ENCODE measurements around the gene RGS3. TPM values are rescaled to one million over a fixed set of nuclear protein-coding genes. Genes with fewer than 3 reads are reported as not detected.

RGS3 gene
- total RNA-seq, 1 donor from 2014 or later: 36.7 TPM

DNA sequence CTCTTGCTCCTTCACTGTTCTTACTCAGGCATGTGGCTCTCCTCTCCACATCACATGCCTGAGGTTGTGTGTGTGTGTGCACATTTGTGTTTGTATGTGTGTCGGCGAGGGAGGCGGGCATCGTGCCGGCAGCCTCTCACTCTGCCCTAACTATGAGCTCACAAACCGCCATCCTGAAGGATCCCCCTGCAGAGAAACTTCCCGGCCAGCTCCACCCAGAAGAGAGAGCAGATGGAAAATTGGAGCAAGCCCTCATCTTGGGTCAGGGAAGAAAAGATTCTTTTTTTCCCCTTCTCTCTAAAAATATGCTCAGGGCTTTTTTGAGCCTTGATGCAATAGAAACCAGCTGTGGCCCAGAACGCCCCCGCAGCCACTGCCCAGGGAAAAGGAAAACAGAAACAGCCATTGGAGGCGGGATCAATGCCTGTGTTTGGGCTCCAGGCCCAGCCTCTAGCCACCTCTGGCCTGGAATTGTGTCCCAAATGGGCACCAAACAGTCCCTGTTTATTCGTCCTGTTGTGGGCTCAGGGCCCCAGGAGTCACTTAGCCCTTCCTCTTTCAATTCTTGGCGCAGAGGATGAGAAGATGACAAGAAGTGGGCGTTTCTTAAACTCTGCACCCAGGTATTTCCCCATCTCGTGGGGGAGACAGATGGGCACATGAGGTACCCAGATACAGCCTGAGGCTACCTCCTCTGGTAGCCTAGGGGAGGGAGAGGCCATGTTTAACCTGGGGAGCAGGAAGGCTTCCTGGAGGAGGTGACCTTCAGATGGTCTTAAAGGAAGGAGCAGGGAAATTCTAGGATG, 151.5 kb downstream of the RGS3 start:
- Mint-ChIP-seq H3K4me1 (peaks cover 53% of the 10 kb centered on the region), H3K27me3 (ENCODE audit: low read depth) (no peaks in the 10 kb centered on the region), H3K27ac (ENCODE audit: unreplicated experiment) (peak overlapping the region; percentile 54), H3K4me3 (no peak overlapping the region), H3K36me3 (ENCODE audit: low read depth) (no peaks in the 10 kb centered on the region), H3K9me3 (no peaks in the 10 kb centered on the region)
- TF ChIP-seq, protein P1, sequence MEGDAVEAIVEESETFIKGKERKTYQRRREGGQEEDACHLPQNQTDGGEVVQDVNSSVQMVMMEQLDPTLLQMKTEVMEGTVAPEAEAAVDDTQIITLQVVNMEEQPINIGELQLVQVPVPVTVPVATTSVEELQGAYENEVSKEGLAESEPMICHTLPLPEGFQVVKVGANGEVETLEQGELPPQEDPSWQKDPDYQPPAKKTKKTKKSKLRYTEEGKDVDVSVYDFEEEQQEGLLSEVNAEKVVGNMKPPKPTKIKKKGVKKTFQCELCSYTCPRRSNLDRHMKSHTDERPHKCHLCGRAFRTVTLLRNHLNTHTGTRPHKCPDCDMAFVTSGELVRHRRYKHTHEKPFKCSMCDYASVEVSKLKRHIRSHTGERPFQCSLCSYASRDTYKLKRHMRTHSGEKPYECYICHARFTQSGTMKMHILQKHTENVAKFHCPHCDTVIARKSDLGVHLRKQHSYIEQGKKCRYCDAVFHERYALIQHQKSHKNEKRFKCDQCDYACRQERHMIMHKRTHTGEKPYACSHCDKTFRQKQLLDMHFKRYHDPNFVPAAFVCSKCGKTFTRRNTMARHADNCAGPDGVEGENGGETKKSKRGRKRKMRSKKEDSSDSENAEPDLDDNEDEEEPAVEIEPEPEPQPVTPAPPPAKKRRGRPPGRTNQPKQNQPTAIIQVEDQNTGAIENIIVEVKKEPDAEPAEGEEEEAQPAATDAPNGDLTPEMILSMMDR (conservative IDR thresholded peaks at IDR 0.05): no peak
- no peak for DNase-seq (ENCODE audit: low read depth, low spot score)

DNA sequence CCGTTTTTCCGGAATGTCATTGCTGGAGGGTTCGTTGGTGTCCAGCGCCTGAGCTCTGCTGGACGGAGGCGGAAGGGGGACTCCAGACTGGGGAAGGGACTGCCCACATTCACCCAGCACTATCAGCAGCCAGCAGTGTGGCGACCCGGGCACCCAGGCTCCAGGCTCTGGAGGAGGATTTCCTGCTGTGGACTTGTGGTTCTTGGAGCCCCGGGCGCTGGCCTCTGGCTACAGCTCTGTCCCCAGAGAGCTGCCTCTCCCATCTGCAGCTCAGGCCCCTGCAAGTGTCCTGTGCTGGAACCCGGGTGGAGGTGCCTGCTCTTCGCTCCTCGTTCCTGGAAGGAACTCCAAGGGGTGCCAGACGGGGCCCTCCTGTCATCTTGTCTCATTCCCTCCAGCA, 152.6 kb downstream of the RGS3 start:
- TF ChIP-seq, protein P1 (conservative IDR thresholded peaks at IDR 0.05): no peak
- no peak for DNase-seq (ENCODE audit: low read depth, low spot score)
- Mint-ChIP-seq H3K4me3 (no peak overlapping the region), H3K27ac (ENCODE audit: unreplicated experiment) (no peak overlapping the region), H3K27me3 (ENCODE audit: low read depth) (no peaks in the 10 kb centered on the region), H3K4me1 (peaks cover 52% of the 10 kb centered on the region), H3K9me3 (no peaks in the 10 kb centered on the region), H3K36me3 (ENCODE audit: low read depth) (no peaks in the 10 kb centered on the region)

DNA sequence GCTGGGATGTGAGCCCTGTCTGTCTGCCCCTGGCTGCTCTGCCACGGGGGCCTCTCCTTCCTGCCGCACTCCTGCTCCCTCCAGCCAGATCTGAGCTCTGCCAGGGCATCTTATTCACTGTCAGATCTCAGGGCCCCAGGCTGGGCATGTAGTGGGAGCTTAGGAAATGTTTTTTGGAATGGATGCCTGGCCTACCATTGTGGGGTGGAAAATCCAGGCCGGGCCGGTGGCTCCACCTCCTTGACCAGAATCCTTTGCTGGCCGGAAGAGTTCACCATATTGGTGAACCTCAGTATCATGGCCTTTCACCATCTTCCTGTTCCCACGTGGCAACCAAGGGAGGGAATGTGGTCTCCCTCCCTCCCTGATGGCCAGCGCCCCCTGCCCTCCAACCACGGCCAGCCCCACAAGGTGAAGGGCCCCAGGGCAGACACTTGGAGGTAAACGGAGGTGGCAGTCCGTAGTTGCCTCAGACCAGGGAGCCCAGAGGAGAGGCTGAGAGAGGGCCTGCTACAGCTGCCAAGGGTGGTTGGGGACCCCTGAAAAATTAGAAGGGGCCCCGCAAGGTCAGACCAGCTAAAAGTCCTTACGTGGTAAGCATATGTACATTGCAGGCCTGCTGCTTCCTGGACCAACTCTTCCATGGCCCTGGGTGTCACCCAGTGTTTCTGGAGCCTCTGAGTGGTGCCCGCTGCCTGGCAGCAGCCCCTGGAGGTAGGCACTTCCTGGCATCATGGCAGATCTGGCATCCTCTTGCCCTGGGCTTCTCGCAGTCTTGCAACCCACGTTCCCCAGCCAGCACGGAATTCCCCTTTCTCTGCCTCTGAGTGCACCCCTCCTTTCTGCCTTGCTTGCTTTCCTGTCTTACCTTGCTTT, 153.3 kb downstream of the RGS3 start:
- no peaks in the 10 kb centered on the region for H3K36me3 Mint-ChIP-seq (ENCODE audit: low read depth)
- TF ChIP-seq, protein P1 (conservative IDR thresholded peaks at IDR 0.05): no peak
- peaks cover 56% of the 10 kb centered on the region for H3K4me1 Mint-ChIP-seq
- H3K4me3 Mint-ChIP-seq: no peak overlapping the region
- no peak overlapping the region for H3K27ac Mint-ChIP-seq (ENCODE audit: unreplicated experiment)
- no peaks in the 10 kb centered on the region for H3K27me3 Mint-ChIP-seq (ENCODE audit: low read depth)
- no peak for DNase-seq (ENCODE audit: low read depth, low spot score)
- H3K9me3 Mint-ChIP-seq: peaks cover 3% of the 10 kb centered on the region

DNA sequence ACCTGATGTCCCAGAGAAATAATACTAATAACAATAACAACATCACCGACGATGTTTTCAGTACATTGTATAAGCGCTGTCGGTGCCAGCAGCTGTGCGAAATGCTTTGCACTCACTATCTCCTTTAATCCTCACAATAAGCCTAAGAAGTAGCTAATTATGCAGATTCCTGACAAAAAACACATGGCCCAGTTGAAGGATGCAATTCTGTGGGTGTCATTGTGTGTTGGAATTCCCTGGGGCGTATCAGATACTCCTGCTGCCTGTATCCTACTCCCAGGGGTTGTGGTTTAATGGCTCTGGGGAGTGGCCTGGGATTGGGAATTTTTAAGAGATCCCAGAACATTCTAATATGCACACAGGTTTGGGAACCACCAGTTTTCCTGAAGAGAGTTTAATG, 154.0 kb downstream of the RGS3 start:
- peaks cover 3% of the 10 kb centered on the region for H3K9me3 Mint-ChIP-seq
- peak overlapping the region; percentile 51 for H3K27ac Mint-ChIP-seq (ENCODE audit: unreplicated experiment)
- H3K27me3 Mint-ChIP-seq (ENCODE audit: low read depth): no peaks in the 10 kb centered on the region
- DNase-seq (ENCODE audit: low read depth, low spot score): no peak
- TF ChIP-seq, protein P1 (conservative IDR thresholded peaks at IDR 0.05): no peak
- H3K4me3 Mint-ChIP-seq: peak overlapping the region; percentile 32
- peaks cover 58% of the 10 kb centered on the region for H3K4me1 Mint-ChIP-seq
- no peaks in the 10 kb centered on the region for H3K36me3 Mint-ChIP-seq (ENCODE audit: low read depth)

DNA sequence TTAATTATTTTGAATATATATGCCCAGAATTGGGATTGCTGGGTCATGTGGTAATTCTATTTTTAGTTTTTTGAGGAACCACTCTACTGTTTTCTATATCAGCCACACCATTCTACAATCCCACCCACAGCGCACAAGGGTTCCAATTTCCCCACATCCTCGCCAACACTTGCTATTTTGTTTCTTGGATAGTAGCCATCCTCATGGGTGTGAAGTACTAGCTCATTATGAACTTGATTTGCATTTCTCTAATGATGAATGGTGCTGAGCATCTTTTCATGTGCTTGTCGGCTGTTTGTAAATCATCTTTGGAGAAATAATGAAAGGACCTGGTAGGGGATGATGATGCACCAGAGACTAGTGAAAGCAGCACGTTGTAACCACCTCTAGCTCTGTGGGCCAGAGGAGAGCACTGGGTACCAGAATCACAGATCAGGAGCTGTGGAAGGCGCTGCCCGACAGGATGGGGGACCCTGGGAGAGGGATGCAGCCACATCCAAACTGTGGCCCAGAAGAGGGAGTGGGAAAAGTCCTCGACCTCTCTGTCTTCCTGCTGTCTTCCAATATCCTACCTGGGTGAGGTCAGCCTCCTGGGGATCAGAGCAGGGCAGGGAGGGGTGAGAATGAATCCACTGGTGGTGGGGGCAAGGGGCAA, 155.4 kb downstream of the RGS3 start:
- TF ChIP-seq, protein P1 (conservative IDR thresholded peaks at IDR 0.05): no peak
- Mint-ChIP-seq H3K27ac (ENCODE audit: unreplicated experiment) (no peak overlapping the region), H3K36me3 (ENCODE audit: low read depth) (no peaks in the 10 kb centered on the region), H3K4me3 (peak overlapping the region; percentile 54), H3K4me1 (peaks cover 66% of the 10 kb centered on the region), H3K27me3 (ENCODE audit: low read depth) (no peaks in the 10 kb centered on the region), H3K9me3 (peaks cover 3% of the 10 kb centered on the region)
- DNase-seq (ENCODE audit: low read depth, low spot score): no peak
